Testis (tissue), 3 donors: ENCODE data around the gene PDGFC. TPM values are rescaled to one million over a fixed set of nuclear protein-coding genes. Genes with fewer than 3 reads are reported as not detected.
A peak's percentile ranks its signal among the peaks of the same experiment; 100 is the strongest.

ENCODE experiments used
- DNase-seq: peaks from one replicate; pipeline ENCODE4 v3.0.0-alpha.2; 2019
- H3K27ac ChIP-seq, 2 donors: fragments of 200-600 bp; sonication (generic); one replicate each; pipeline ENCODE4 v1.5.1; 2019
- H3K27me3 ChIP-seq: fragments of 200-600 bp; sonication (generic); one replicate; pipeline ENCODE4 v1.5.1; 2019
- H3K36me3 ChIP-seq: fragments of 200-600 bp; sonication (generic); one replicate; pipeline ENCODE4 v1.5.1; 2017; ENCODE audit warnings: low read depth; ENCODE audit errors: missing control alignments
- H3K4me1 ChIP-seq: fragments of 200-600 bp; sonication (generic); one replicate; pipeline ENCODE4 v1.5.1; 2019
- H3K4me3 ChIP-seq, 2 donors: fragments of 200-600 bp; sonication (generic); one replicate each; pipeline ENCODE4 v1.5.1; 2017 to 2019
- H3K9me3 ChIP-seq: fragments of 200-600 bp; sonication (generic); one replicate; pipeline ENCODE4 v1.5.1; 2017
- CTCF ChIP-seq, 3 experiments: fragments of 450-650 bp in 2 of 3; fragments of 200-600 bp in 1 of 3; sonication (generic) in 1 of 3; IDR thresholded peaks; one replicate each; pipeline ENCODE4 v1.5.1; 2016 to 2019; ENCODE audit warnings: antibody characterized with exemption in 3 of 3, mild to moderate bottlenecking in 2 of 3, moderate library complexity in 1 of 3
- POLR2A ChIP-seq: fragments of 450-650 bp; IDR thresholded peaks from one replicate; pipeline ENCODE4 v1.6.1; 2017; ENCODE audit warnings: antibody characterized with exemption, mild to moderate bottlenecking, moderate library complexity
- WGBS, 2 donors: methylation state at CpG; one replicate each; pipeline ENCODE4 v1.1.5; 2018; 5-methylcytosine and 5-hydroxymethylcytosine counted together
- intact Hi-C: fragments of 100-400 bp; cut with DNase I; formaldehyde crosslinking; loops from one replicate; pipeline ENCODE4 v1.15.1; 2023; ENCODE audit warnings: low total_unique reads
- polyA plus RNA-seq: library from polyadenylated mRNA; stranded (reverse); fragments of 350-450 nt; fragmentation: Illumina TruSeq; extraction: RNeasy Lipid Tissue Mini Kit (QIAGEN cat#74804); gene quantifications from one replicate; pipeline ENCODE4 v1.2.3, GENCODE V29; 2014; ENCODE audit warnings: low read depth, low replicate concordance; ENCODE audit not compliant: insufficient read depth
- total RNA-seq, 2 donors: library from RNA; depleted of rRNA; stranded (reverse); fragments of >200 nt; gene quantifications; one replicate each; pipeline ENCODE4 v1.2.3, GENCODE V29; 2016

Gene PDGFC
- total and polyA plus RNA-seq, 3 donors from 2014 or later: 7.8 to 13.8 (median 9.4) TPM

GRCh38 chr4:156946516-156947424 is 24.8 kb downstream of the PDGFC start:
- no peaks in the 10 kb centered on the region for H3K36me3 ChIP-seq
- no peaks in the 10 kb centered on the region for H3K9me3 ChIP-seq
- intact Hi-C loops: no loop called here
- H3K27ac ChIP-seq: peak overlapping the region; percentile 32 to 70
- TF ChIP-seq CTCF (IDR thresholded peaks at IDR 0.05) (no peak), POLR2A (no peak)
- H3K4me3 ChIP-seq: no peak overlapping the region
- WGBS, 2 donors: 41 to 45% methylated on average over 5 of the region's 5 CpGs
- peaks cover 13% of the 10 kb centered on the region for H3K4me1 ChIP-seq
- no peaks in the 10 kb centered on the region for H3K27me3 ChIP-seq
- DNase-seq: no peak

- Histone ChIP-seq H3K27me3 (no peaks in the 10 kb centered on the region), H3K36me3 (no peaks in the 10 kb centered on the region), H3K4me1 (peaks cover 13% of the 10 kb centered on the region), H3K9me3 (no peaks in the 10 kb centered on the region), H3K4me3 (no peak overlapping the region), H3K27ac (peak overlapping the region in 1 of 2 donors; percentile 70)
- TF ChIP-seq POLR2A (no peak), CTCF (IDR thresholded peaks at IDR 0.05) (no peak)
- DNase-seq: no peak
- WGBS, 2 donors: 28 to 47% methylated on average over 3 of the region's 3 CpGs
- intact Hi-C loops: no loop called here
Observed at GRCh38 chr4:156945532-156945931, 26.1 kb downstream of the PDGFC start.

GRCh38 chr4:156942991-156943390 is 28.6 kb downstream of the PDGFC start:
- H3K27me3 ChIP-seq: no peaks in the 10 kb centered on the region
- intact Hi-C loops: no loop called here
- peaks cover 13% of the 10 kb centered on the region for H3K4me1 ChIP-seq
- no peaks in the 10 kb centered on the region for H3K9me3 ChIP-seq
- 87 to 91% methylated on average over 4 of the region's 4 CpGs for WGBS, 2 donors
- H3K27ac ChIP-seq: no peak overlapping the region
- DNase-seq: no peak
- H3K36me3 ChIP-seq: no peaks in the 10 kb centered on the region
- TF ChIP-seq POLR2A (no peak), CTCF (IDR thresholded peaks at IDR 0.05) (no peak)
- H3K4me3 ChIP-seq: no peak overlapping the region

DNA sequence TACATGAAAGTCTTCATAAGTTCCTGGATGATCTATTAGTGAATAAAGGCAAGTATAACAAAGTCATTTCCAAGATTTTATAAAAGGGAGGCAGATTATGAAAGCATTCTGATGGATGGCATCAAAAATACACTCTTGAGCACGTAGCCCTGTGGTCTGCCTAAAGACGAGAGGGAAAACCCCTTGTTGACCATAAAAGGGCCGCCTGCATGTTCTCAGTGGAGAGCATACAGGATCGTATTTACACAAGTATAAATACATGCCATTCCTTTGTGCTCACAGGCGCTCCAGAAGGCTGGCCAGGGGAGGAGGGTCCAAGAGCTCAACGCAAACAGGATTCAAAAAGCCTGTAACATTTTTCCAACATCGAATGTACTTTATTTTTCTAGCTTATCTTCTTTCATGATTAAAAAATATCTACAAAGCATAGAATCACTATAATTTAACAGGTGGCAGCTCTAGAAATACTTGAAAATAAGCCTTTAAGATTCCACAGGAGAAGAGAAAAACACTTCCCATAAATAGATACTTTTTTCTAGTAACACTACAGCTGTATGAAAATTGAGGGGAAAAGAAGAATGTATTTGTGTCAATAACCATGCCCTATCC is 29.6 kb downstream of the PDGFC start:
- WGBS, 2 donors: 39 to 46% methylated on average over 7 of the region's 7 CpGs
- TF ChIP-seq POLR2A (no peak), CTCF (IDR thresholded peaks at IDR 0.05) (no peak)
- Histone ChIP-seq H3K27me3 (no peaks in the 10 kb centered on the region), H3K36me3 (no peaks in the 10 kb centered on the region), H3K4me1 (peaks cover 11% of the 10 kb centered on the region), H3K27ac (peak overlapping the region in 1 of 2 donors; percentile 16), H3K9me3 (no peaks in the 10 kb centered on the region), H3K4me3 (no peak overlapping the region)
- peak; percentile 17 for DNase-seq
- intact Hi-C loops: no loop called here
